ENCODE measurements around the gene HSPA12B.

GRCh38 chr20:3777716-3778629, 45.5 kb downstream of the HSPA12B start:
- TF ChIP-seq, protein P1, sequence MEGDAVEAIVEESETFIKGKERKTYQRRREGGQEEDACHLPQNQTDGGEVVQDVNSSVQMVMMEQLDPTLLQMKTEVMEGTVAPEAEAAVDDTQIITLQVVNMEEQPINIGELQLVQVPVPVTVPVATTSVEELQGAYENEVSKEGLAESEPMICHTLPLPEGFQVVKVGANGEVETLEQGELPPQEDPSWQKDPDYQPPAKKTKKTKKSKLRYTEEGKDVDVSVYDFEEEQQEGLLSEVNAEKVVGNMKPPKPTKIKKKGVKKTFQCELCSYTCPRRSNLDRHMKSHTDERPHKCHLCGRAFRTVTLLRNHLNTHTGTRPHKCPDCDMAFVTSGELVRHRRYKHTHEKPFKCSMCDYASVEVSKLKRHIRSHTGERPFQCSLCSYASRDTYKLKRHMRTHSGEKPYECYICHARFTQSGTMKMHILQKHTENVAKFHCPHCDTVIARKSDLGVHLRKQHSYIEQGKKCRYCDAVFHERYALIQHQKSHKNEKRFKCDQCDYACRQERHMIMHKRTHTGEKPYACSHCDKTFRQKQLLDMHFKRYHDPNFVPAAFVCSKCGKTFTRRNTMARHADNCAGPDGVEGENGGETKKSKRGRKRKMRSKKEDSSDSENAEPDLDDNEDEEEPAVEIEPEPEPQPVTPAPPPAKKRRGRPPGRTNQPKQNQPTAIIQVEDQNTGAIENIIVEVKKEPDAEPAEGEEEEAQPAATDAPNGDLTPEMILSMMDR (IDR thresholded peaks at IDR 0.05), result peak in 1 of 6 experiments; percentile 20
- TF ChIP-seq POLR2A (IDR thresholded peaks at IDR 0.05), result no peak

Measured in thyroid gland (tissue), 4 donors.